ENCODE measurements around the gene ZNF552.
A peak's percentile ranks its signal among the peaks of the same experiment; 100 is the strongest.

The ZNF552 gene

GRCh38 chr19:57779220-57779845 is 35.4 kb downstream of the ZNF552 start:
- no CpG with 5 or more reads among the region's 10 CpGs for WGBS (ENCODE audit: extremely low coverage, insufficient coverage, low lambda C conversion rate)

GRCh38 chr19:57778336-57778735 is 36.4 kb downstream of the ZNF552 start:
- H3K79me1 ChIP-seq (ENCODE audit: low read length): peaks cover 18% of the 10 kb centered on the region
- H2AK5ac ChIP-seq (ENCODE audit: low read length): no peak overlapping the region
- H3K18ac ChIP-seq (ENCODE audit: low read length): no peak overlapping the region
- no peak overlapping the region for H3K4me3 ChIP-seq (ENCODE audit: low read length)
- H4K8ac ChIP-seq (ENCODE audit: low read depth, low read length): no peak overlapping the region
- H3K79me2 ChIP-seq (ENCODE audit: control insufficient read depth, insufficient read depth, low read length): peaks cover 38% of the 10 kb centered on the region
- H3K23ac ChIP-seq (ENCODE audit: low read length): no peak overlapping the region
- no peak overlapping the region for H2BK5ac ChIP-seq (ENCODE audit: low read length)
- H3K36me3 ChIP-seq (ENCODE audit: control insufficient read depth, insufficient read depth, low read length): peaks cover 7% of the 10 kb centered on the region
- H2BK15ac ChIP-seq (replicated peaks; ENCODE audit: low read depth): no peak overlapping the region
- H3K4ac ChIP-seq (ENCODE audit: low read depth, low read length): no peak overlapping the region
- H3K27me3 ChIP-seq (ENCODE audit: insufficient read depth, low read length, poor library complexity): no peaks in the 10 kb centered on the region
- H2BK120ac ChIP-seq (ENCODE audit: low read depth, low read length): no peak overlapping the region
- no peaks in the 10 kb centered on the region for H3K4me1 ChIP-seq (ENCODE audit: control insufficient read depth, low read depth, low read length)
- H3K27ac ChIP-seq (ENCODE audit: low read depth, low read length): no peak overlapping the region
- H4K5ac ChIP-seq (ENCODE audit: low read length): no peak overlapping the region
- no peak overlapping the region for H3K9ac ChIP-seq (ENCODE audit: low read length)
- no peak overlapping the region for H3K56ac ChIP-seq (ENCODE audit: low read length)
- no CpG with 5 or more reads among the region's 4 CpGs for WGBS (ENCODE audit: extremely low coverage, insufficient coverage, low lambda C conversion rate)
- no peak for DNase-seq
- H3K4me2 ChIP-seq (ENCODE audit: low read length): no peak overlapping the region

More at GRCh38 chr19:57779220-57779845, 35.4 kb downstream of the ZNF552 start:
- Histone ChIP-seq H3K4ac (ENCODE audit: low read depth, low read length) (no peak overlapping the region), H3K79me2 (ENCODE audit: control insufficient read depth, insufficient read depth, low read length) (peaks cover 33% of the 10 kb centered on the region), H3K23ac (ENCODE audit: low read length) (no peak overlapping the region), H2AK5ac (ENCODE audit: low read length) (no peak overlapping the region), H3K36me3 (ENCODE audit: control insufficient read depth, insufficient read depth, low read length) (peaks cover 7% of the 10 kb centered on the region), H2BK5ac (ENCODE audit: low read length) (no peak overlapping the region), H3K4me1 (ENCODE audit: control insufficient read depth, low read depth, low read length) (no peaks in the 10 kb centered on the region), H4K5ac (ENCODE audit: low read length) (no peak overlapping the region), H3K56ac (ENCODE audit: low read length) (no peak overlapping the region), H2BK15ac (replicated peaks; ENCODE audit: low read depth) (no peak overlapping the region), H3K79me1 (ENCODE audit: low read length) (peaks cover 15% of the 10 kb centered on the region), H2BK120ac (ENCODE audit: low read depth, low read length) (no peak overlapping the region), H3K4me2 (ENCODE audit: low read length) (no peak overlapping the region), H3K27me3 (ENCODE audit: insufficient read depth, low read length, poor library complexity) (no peaks in the 10 kb centered on the region), H3K4me3 (ENCODE audit: low read length) (no peak overlapping the region), H3K27ac (ENCODE audit: low read depth, low read length) (no peak overlapping the region), H3K9ac (ENCODE audit: low read length) (no peak overlapping the region), H4K8ac (ENCODE audit: low read depth, low read length) (no peak overlapping the region), H3K18ac (ENCODE audit: low read length) (no peak overlapping the region)
- no peak for DNase-seq

- no peak overlapping the region for H2BK5ac ChIP-seq (ENCODE audit: low read length)
- no peak overlapping the region for H2AK5ac ChIP-seq (ENCODE audit: low read length)
- peaks cover 7% of the 10 kb centered on the region for H3K36me3 ChIP-seq (ENCODE audit: control insufficient read depth, insufficient read depth, low read length)
- H2BK15ac ChIP-seq (replicated peaks; ENCODE audit: low read depth): no peak overlapping the region
- H2BK120ac ChIP-seq (ENCODE audit: low read depth, low read length): no peak overlapping the region
- no CpG with 5 or more reads among the region's 6 CpGs for WGBS (ENCODE audit: extremely low coverage, insufficient coverage, low lambda C conversion rate)
- no peak overlapping the region for H4K8ac ChIP-seq (ENCODE audit: low read depth, low read length)
- H3K4me1 ChIP-seq (ENCODE audit: control insufficient read depth, low read depth, low read length): no peaks in the 10 kb centered on the region
- DNase-seq: no peak
- H3K79me2 ChIP-seq (ENCODE audit: control insufficient read depth, insufficient read depth, low read length): peaks cover 50% of the 10 kb centered on the region
- H3K56ac ChIP-seq (ENCODE audit: low read length): no peak overlapping the region
- no peaks in the 10 kb centered on the region for H3K27me3 ChIP-seq (ENCODE audit: insufficient read depth, low read length, poor library complexity)
- H3K23ac ChIP-seq (ENCODE audit: low read length): no peak overlapping the region
- no peak overlapping the region for H3K4ac ChIP-seq (ENCODE audit: low read depth, low read length)
- no peak overlapping the region for H3K27ac ChIP-seq (ENCODE audit: low read depth, low read length)
- no peak overlapping the region for H3K18ac ChIP-seq (ENCODE audit: low read length)
- H3K9ac ChIP-seq (ENCODE audit: low read length): no peak overlapping the region
- H3K79me1 ChIP-seq (ENCODE audit: low read length): peaks cover 21% of the 10 kb centered on the region
- H3K4me2 ChIP-seq (ENCODE audit: low read length): no peak overlapping the region
- no peak overlapping the region for H3K4me3 ChIP-seq (ENCODE audit: low read length)
- no peak overlapping the region for H4K5ac ChIP-seq (ENCODE audit: low read length)
Measured at GRCh38 chr19:57776764-57777296, 37.9 kb downstream of the ZNF552 start.

- H3K4ac ChIP-seq (ENCODE audit: low read depth, low read length): no peak overlapping the region
- no peak overlapping the region for H3K56ac ChIP-seq (ENCODE audit: low read length)
- no peak overlapping the region for H3K4me3 ChIP-seq (ENCODE audit: low read length)
- peaks cover 2% of the 10 kb centered on the region for H3K36me3 ChIP-seq (ENCODE audit: control insufficient read depth, insufficient read depth, low read length)
- no peak overlapping the region for H2AK5ac ChIP-seq (ENCODE audit: low read length)
- no CpG with 5 or more reads among the region's 3 CpGs for WGBS (ENCODE audit: extremely low coverage, insufficient coverage, low lambda C conversion rate)
- no peak overlapping the region for H4K5ac ChIP-seq (ENCODE audit: low read length)
- H3K23ac ChIP-seq (ENCODE audit: low read length): no peak overlapping the region
- H4K8ac ChIP-seq (ENCODE audit: low read depth, low read length): no peak overlapping the region
- peaks cover 5% of the 10 kb centered on the region for H3K4me1 ChIP-seq (ENCODE audit: control insufficient read depth, low read depth, low read length)
- no peak overlapping the region for H2BK15ac ChIP-seq (replicated peaks; ENCODE audit: low read depth)
- no peak overlapping the region for H3K18ac ChIP-seq (ENCODE audit: low read length)
- H3K79me2 ChIP-seq (ENCODE audit: control insufficient read depth, insufficient read depth, low read length): peaks cover 56% of the 10 kb centered on the region
- no peak for DNase-seq
- H3K4me2 ChIP-seq (ENCODE audit: low read length): no peak overlapping the region
- H2BK120ac ChIP-seq (ENCODE audit: low read depth, low read length): no peak overlapping the region
- no peak overlapping the region for H3K27ac ChIP-seq (ENCODE audit: low read depth, low read length)
- H3K9ac ChIP-seq (ENCODE audit: low read length): no peak overlapping the region
- H3K27me3 ChIP-seq (ENCODE audit: insufficient read depth, low read length, poor library complexity): no peaks in the 10 kb centered on the region
- no peak overlapping the region for H2BK5ac ChIP-seq (ENCODE audit: low read length)
- peaks cover 24% of the 10 kb centered on the region for H3K79me1 ChIP-seq (ENCODE audit: low read length)
Measured at GRCh38 chr19:57773488-57773887, 41.2 kb downstream of the ZNF552 start.

- H4K5ac ChIP-seq (ENCODE audit: low read length): no peak overlapping the region
- no peak overlapping the region for H3K4me3 ChIP-seq (ENCODE audit: low read length)
- H3K36me3 ChIP-seq (ENCODE audit: control insufficient read depth, insufficient read depth, low read length): no peaks in the 10 kb centered on the region
- no peak overlapping the region for H2BK120ac ChIP-seq (ENCODE audit: low read depth, low read length)
- no peak overlapping the region for H3K4ac ChIP-seq (ENCODE audit: low read depth, low read length)
- H3K4me2 ChIP-seq (ENCODE audit: low read length): no peak overlapping the region
- no peak overlapping the region for H3K23ac ChIP-seq (ENCODE audit: low read length)
- no peak overlapping the region for H3K27ac ChIP-seq (ENCODE audit: low read depth, low read length)
- no peak overlapping the region for H3K18ac ChIP-seq (ENCODE audit: low read length)
- no peak for DNase-seq
- peaks cover 46% of the 10 kb centered on the region for H3K79me2 ChIP-seq (ENCODE audit: control insufficient read depth, insufficient read depth, low read length)
- peaks cover 5% of the 10 kb centered on the region for H3K4me1 ChIP-seq (ENCODE audit: control insufficient read depth, low read depth, low read length)
- H3K79me1 ChIP-seq (ENCODE audit: low read length): peaks cover 20% of the 10 kb centered on the region
- WGBS (ENCODE audit: extremely low coverage, insufficient coverage, low lambda C conversion rate): no CpG with 5 or more reads among the region's 4 CpGs
- no peak overlapping the region for H2BK15ac ChIP-seq (replicated peaks; ENCODE audit: low read depth)
- H4K8ac ChIP-seq (ENCODE audit: low read depth, low read length): no peak overlapping the region
- H3K9ac ChIP-seq (ENCODE audit: low read length): no peak overlapping the region
- H3K27me3 ChIP-seq (ENCODE audit: insufficient read depth, low read length, poor library complexity): no peaks in the 10 kb centered on the region
- no peak overlapping the region for H2AK5ac ChIP-seq (ENCODE audit: low read length)
- peak overlapping the region; percentile 5 for H3K56ac ChIP-seq (ENCODE audit: low read length)
- H2BK5ac ChIP-seq (ENCODE audit: low read length): no peak overlapping the region
Measured at GRCh38 chr19:57771417-57771816, 43.3 kb downstream of the ZNF552 start.
